HG03354 (cell line): Measurements from ENCODE around the gene FLT3.
"Not testable (repeated sequence)": the region's sequence is repeated elsewhere in the genome, so short reads cannot be mapped to it uniquely, and the experiment has no call there.

ENCODE experiments used
- ATAC-seq: cut with Tn5 transposase; IDR thresholded peaks from one replicate; pipeline ENCODE4 v1.9.1; 2021; ENCODE audit warnings: mild to moderate bottlenecking; ENCODE audit not compliant: unreplicated experiment, poor library complexity, severe bottlenecking

FLT3 gene

GRCh38 chr13:28100150-28101121, at the start of gene FLT3:
TSS of gene FLT3 (minus strand) at chr13:28100576. CDS start at chr13:28100510, 66 bp downstream.
- ATAC-seq = peak; percentile 58

GRCh38 chr13:28147495-28147894, 47.1 kb upstream of the FLT3 start:
- ATAC-seq = no peak

GRCh38 chr13:28145049-28145448, 44.7 kb upstream of the FLT3 start:
- ATAC-seq = no peak

GRCh38 chr13:28141542-28141941, 41.2 kb upstream of the FLT3 start:
- ATAC-seq = not testable (repeated sequence)

- ATAC-seq = no peak
Observed at GRCh38 chr13:28140433-28141125, 40.2 kb upstream of the FLT3 start.

DNA sequence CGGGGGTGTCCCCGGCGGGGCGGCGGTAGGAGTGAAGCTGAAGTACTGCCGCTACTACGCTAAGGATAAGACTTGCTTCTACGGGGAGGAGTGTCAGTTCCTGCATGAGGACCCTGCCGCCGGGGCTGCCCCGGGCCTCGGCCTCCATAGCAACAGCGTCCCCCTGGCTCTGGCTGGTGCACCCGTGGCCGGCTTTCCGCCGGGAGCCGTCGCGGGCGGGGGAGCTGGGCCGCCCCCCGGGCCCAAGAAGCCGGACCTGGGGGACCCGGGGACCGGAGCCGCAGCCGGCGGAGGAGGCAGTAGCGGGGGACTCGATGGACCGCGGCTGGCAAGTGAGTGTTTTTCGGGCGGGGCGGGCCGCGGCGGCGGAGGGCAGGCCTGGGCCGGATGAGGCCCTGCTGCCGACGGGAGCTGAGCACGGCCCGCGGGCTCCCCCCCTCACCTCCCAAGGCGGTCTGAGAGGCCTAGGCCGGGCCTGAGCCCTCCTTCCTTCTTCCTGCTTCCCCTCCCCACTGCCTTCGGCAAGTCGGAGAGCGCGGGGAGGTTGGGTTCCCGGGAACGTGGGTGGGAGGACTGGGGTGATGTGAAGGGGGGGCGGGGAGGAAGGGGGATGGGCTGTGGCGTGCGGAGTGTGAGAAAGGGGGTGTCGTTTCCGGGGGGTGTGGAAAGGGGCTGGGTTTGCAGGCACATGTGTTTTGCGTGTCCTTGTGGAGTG, 38.5 kb upstream of the FLT3 start:
- peak; percentile 50 for ATAC-seq

- peak; percentile 61 for ATAC-seq
Observed at GRCh38 chr13:28138012-28138755, 37.8 kb upstream of the FLT3 start, which contains the start of gene PAN3. TSS of gene PAN3 (plus strand) at chr13:28138545. CDS start at chr13:28138658, 113 bp downstream.

DNA sequence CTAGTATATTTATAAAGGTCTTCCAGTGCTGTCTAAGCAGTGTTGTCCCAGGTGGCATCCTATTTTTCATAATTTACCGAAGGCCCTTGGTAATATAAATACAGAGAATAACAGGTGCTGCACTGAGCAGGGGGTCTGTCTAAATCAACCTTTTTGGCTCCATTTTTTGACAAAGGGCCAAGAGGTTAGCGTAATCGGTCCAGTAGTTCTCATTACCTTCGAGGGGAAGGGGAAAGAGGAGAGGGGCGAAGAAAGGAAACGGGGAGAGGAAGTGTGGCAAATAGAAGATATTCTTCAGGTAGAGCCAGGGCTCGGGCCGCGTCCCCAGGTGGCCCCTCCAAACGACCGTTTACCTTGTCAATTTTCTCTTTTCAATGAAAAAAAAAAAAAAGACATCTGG, 37.2 kb upstream of the FLT3 start:
- peak; percentile 3 for ATAC-seq

GRCh38 chr13:28136916-28137315, 36.5 kb upstream of the FLT3 start:
- no peak for ATAC-seq

- no peak for ATAC-seq
Observed at GRCh38 chr13:28131646-28132045, 31.3 kb upstream of the FLT3 start.

- no peak for ATAC-seq
Observed at GRCh38 chr13:28129911-28130693, 29.7 kb upstream of the FLT3 start.

DNA sequence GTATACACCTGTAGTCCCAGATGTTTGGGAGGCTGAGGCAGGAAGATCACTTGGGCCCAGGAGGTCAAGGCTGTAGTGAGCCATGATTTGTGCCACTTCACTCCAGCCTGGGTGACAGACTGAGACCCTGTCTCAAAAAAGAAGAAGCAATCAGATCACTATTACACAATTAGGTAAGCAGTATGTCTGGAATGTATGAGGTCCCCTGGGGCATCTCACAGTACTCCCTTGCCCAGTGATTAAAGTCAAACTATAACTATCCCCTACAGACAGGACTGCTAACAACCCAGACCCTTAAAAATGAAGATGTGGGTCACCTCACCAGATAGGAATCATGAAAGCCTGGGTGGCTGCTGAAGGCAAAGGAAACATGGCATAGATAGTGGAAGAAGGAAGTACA, 28.6 kb upstream of the FLT3 start:
- ATAC-seq = no peak

DNA sequence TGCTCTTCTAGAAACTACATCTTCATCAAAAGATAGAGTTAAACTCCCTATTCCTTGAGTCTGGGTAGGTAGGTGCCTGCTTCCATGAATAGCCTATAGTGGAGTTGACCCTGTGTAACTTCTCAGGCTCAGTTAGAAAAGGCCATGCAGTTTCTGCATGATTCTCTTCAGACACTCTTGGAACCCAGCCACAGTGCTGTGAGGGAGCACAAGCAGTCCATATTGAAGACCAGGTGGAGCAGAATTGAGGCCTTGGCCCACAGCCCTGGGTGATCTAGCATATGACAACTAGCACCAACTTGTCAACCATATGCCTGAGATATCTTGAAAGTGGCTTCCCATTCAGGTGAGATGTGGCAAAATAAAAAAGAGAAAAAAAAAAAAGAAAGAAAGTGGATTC, 27.7 kb upstream of the FLT3 start:
- ATAC-seq = no peak

DNA sequence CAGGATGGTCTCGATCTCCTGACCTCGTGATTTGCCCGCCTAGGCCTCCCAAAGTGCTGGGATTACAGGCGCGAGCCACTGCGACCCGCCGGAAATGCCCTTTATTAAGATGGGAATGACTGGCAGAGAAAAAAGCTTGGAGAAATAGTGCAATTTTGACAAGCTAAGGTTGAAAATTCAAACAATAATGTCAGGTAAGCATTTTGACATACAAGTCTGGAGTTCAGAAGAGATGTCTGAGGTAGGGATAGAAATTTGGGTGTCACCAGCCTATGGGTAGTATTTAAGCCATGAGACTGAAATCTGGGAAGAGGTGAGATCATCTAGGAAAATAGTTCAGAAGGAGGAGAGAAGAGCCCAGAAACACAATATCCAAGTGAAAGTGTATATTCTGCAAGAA, 20.8 kb upstream of the FLT3 start:
- no peak for ATAC-seq

DNA sequence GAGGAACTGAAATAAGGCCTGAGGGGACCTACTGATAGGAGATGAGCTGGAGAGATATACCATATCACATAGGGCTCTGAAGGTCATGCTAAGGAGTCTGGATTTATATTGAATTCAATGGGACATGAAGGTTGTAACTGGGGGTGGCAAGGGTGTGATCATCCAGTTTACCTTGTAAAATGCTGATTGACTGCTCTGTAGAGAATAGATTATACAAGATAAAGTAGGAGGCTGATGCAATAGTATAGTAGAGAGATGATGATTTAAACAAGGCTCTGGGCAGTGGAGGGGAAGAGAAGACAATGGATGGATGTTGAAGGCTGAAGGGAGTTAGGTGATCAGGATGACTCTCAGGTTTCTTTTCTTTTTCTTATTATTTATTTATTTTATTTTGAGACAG, 19.9 kb upstream of the FLT3 start:
- no peak for ATAC-seq

DNA sequence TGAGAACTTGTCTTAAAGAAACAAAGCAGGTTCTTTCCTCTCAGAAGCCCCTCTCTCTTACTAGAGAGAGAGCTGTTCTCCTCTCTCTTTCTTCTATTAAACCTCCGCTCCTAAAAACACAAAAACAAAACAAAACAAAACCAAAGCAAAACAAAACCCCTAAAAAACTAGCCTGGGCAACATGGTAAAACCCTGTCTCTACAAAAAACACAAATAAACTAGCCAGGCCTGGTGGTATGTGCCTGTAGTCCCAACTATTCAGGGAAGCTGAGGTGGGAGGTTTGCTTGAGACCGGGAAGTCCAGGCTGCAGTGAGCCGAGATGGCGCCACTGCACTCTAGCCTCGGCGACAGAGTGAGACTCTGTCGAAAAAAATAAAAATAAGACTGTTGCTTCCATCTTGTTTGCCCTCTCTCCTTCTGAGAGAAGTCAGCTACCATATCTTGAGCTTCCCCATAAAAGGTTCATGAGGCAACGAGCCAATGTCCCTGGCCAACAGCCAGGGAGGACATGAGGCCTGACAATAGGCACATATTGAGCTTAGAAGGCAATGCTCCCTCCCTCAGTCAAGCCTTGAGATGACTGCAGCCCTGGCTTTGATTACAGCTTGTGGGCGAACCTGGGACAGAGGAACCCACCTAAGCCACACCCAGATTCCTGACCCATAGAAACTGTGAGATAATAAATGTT, 17.5 kb upstream of the FLT3 start:
- no peak for ATAC-seq

- no peak for ATAC-seq
Observed at GRCh38 chr13:28116736-28117135, 16.4 kb upstream of the FLT3 start.

DNA sequence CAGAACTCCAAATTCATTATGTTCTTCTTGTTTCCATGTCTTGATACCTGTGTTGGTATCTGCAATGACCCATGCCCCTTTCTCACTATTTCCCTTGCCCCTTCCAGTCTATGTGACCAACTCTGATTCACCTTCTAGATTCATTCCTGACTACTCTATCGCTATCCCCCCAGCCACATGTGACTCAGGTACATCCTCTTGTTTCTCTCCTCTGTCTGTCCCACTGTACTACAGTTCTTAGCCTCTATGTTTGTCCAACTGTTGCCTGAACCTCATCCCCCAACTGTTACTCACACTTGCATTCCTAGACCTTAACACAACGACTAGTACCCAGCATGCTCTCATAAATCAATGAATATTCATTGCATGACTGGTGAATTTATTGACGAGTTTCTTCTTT, 10.0 kb upstream of the FLT3 start:
- no peak for ATAC-seq
